HPDE6-E6E7 (cell line): ENCODE data around the gene CADM1.

ENCODE experiments used
- DNase-seq: peaks from one replicate; pipeline ENCODE4 v3.0.0; 2011; ENCODE audit warnings: missing footprints; ENCODE audit errors: extremely low spot score

CADM1 gene

DNA sequence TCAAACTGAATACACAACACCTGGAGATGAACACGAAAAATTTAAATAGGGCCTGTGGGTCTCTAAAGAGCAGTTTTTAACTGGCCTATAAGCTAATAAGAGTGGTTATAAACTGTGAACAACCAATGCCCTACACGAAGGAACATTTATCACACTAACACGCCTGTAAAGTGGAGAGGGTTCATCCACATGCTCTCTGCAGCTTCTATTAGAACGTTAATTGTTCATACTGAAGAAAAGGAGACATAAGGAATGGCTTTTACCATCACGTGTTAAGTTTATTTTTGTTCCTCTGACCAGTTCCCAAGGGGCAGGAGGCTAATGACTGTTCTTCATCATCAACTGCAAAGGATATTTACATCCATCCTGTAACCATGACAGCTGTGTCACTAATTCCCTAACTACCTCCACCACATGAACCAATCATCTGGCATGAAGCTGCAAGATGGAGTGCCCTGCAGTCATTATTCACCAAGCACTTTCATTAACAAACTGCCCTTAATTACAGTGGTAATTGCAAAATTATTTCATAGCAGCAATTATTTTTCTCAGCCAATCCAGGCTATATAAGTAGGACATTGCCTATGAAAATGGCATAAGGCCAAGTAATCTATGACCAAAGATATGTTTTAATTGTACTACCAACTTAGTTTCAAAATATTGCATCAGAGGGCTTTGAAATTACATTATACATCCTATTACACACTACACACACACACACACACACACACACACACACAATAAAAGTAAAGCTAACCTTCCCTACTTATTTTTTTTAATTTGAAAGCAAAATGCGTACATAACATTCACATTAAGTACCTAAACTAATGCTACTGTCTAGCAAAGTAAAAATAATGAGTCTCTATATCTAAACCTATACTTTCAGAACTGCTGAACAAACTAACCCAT is 186.7 kb downstream of the CADM1 start:
- DNase-seq = no peak

DNA sequence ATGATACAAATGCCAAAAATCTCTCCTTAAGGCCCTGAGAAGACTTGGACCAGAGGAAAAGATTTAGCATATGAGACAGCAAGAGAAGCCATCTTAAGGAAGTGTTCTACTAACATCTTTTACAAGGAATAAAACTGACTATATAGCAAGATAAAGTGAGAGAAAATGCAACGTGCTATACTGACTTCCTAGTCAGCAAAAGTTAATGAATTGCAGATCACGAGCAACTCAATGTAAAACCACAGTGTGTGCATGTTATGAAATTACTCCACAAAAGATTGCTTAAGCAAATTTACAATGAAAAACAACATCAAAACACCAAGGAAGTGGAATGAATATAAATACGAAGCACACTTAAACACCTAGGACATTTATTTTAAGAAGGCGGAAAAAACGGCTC is 187.5 kb downstream of the CADM1 start:
- DNase-seq = no peak

DNA sequence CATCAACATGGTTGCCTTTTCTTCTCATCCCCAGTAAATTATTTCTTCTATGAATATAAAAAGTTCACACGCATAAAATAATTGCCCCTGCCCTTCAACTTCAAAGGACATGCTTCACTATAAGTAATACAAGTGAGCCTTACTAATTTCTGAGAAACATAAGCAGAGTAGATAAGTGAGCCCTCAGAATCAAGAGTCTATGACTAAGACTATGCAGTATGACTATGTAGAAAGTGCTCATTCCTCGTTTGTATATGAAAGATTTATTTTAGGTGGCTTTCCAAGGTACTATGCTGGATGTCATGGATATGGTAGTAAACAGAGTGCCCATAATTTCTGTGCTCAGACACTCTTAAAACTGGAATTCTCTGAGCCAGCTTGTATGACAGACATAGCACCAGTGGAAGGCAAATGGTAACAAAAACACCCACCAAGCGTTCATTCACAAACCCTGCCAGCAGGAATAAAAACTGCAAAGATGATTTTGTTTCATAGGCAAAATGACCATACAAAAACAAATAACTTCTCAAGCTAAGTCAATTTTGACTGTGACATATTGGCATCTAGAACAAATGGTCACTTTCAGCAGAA is 189.8 kb downstream of the CADM1 start:
- DNase-seq = no peak

DNA sequence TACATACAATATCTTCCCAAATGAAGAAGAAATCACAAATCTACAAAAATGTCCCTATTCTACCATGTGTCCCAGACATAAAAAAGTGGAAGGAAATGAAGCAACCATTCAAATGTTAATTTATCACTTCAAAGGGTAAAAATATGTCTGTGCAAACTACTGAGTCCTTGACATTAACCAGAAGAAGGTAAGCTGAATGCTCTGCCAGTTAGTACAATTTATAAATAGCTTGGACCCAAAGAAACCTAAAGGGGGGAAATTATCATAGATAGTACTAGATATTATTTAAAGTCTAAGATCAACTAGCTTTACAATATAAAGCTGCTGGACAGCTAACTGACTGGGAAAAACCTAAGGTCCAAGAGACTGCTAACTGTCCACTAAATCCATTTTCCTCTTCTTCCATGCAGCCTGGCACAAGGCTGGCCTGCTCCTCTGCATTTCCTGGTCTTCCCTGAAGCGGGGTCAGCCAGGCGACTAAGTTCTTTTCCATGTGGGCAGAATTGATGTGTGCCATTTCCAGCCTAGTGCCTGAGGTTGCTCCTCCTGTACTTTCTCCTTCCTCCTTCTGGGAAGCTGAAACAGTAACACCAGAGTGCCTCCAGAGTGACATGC is 190.9 kb downstream of the CADM1 start:
- no peak for DNase-seq

DNA sequence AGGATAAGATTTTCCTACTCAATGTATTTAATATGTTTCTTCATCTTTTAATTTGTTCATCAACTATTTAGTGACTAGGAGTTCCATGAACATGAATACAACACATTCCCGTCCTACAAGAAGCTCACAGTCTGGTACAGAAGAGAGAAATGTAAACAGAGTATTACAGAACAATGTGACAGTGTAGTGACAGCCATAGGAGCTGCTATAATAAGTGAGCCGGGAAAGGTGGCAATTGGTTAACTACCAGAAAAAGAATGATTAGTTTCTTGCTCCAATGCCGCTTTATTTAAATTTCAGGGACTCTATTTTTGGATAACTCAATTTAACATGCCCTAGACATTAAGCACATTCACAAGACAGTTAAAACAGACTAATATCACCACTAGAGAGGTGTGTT is 192.3 kb downstream of the CADM1 start:
- no peak for DNase-seq

GRCh38 chr11:115306689-115307088 is 197.5 kb downstream of the CADM1 start:
- no peak for DNase-seq

DNA sequence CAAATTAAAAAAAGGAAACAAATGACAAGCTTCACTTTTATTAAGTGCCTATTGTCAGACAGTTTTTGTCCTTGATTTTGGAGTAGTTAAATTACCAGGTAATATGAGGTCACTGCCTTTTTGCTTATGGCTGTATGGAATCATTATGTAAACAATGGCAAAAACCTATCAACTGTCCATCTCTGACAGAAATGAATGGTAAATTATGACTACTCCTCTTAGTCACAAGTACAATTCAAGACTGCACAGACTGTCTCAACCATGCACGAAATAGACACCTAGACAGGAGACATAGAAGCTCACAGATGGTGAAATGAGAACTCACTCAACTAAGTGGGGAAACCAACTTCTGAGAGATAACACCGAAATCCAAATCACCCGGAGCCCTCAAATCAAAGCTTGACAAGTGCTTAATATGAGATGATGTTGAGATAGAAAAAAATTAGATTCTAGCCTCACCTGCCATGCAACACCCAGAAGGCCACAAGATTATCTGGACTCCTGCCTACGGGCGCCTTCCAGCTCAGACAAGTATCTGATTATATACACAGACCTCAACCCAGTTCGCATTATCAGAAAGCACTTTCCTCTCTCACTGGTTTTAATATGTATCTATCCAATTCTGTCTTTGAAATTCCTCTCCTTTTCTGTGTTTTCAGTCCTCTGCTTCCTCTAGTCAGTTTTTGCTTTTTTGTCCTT is 199.3 kb downstream of the CADM1 start:
- no peak for DNase-seq

- no peak for DNase-seq
Observed at GRCh38 chr11:115303929-115304531, 200.2 kb downstream of the CADM1 start.

- no peak for DNase-seq
Observed at GRCh38 chr11:115302946-115303703, 201.1 kb downstream of the CADM1 start.

- no peak for DNase-seq
Observed at GRCh38 chr11:115300660-115301428, 203.4 kb downstream of the CADM1 start.

- no peak for DNase-seq
Observed at GRCh38 chr11:115298300-115299012, 205.8 kb downstream of the CADM1 start.

DNA sequence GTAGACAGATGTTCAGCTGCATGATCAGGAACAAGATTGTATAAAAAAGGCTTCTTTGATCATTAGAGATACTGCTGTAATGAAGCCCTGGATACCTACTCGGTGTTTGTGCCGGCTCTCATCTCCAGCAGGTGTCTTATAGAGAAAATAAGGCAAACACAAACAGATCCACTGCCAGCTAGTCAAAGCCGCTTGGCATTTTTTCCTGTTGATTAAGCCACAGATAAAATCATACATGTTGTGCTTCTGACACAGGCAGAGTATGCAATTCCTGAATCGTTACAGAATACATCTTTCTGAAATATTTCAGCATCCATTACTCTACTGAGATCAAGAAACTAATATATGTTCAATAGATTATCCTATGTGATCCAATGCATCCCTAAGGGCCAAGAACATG is 206.9 kb downstream of the CADM1 start:
- no peak for DNase-seq

GRCh38 chr11:115291325-115291724 is 212.9 kb downstream of the CADM1 start:
- no peak for DNase-seq

GRCh38 chr11:115290893-115291292 is 213.3 kb downstream of the CADM1 start:
- DNase-seq = no peak

DNA sequence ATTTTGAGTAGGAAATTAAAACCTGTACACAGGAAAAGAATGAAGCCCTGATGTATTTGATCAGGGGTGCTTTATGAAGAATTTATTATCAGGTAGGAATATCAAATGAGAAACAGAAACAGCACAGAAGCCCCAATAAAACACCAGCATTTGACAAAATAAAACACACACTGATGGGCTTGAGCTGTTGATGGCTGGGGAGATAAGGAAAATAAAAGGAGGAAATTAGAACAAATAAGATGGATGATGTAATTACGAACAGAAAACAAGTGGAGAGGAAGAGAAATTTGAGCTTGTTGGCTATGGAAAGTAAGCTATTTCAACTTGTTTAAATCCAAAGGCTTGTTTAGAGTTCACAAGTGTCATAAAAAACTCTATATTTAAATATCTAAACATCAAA is 213.7 kb downstream of the CADM1 start:
- no peak for DNase-seq

DNA sequence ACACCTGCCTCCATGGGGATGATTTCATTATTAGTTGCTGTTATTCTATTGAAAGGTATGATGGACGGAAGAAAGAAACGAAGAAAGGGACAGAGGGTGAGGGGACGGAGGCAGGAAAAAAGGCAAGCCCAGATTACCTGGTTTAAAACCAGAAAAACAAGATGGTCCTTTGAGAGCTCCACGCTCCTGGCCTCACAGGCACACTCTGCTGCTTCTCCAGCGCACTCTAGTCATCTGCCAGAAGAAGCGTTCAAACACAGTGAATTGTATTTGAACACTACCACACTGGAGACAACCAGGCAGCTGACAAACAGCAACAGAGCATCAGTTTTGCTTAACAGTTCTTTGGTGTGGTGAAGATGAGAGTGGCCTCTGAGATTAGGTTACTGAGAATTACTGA is 216.9 kb downstream of the CADM1 start:
- no peak for DNase-seq

GRCh38 chr11:115286614-115287013 is 217.6 kb downstream of the CADM1 start:
- no peak for DNase-seq

- DNase-seq = no peak
Observed at GRCh38 chr11:115284773-115285172, 219.4 kb downstream of the CADM1 start.

DNA sequence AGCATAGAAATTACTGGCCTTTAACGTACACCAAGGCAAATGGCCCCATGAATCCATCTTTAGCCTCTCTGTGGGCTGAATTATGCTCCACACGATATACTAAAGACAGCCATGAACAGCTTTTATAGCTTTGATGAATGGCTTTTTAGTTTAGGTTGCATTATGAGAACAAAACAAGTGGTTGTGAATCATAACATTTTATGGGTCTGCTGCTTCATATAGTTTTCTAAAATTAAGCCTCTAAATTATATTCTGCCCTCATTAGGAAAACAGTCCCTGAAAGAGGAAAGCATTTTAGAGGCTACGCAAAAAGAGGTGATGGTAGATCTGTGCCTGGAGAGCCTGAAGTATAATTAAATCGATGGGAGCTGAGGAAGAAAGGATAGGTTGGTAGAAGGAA is 221.3 kb downstream of the CADM1 start:
- no peak for DNase-seq

GRCh38 chr11:115280775-115281174 is 223.4 kb downstream of the CADM1 start:
- DNase-seq = no peak
